Fibroblast of skin of right quadriceps (primary cell): Measurements from ENCODE around the gene INO80B.
"Not testable (repeated sequence)": the region's sequence is repeated elsewhere in the genome, so short reads cannot be mapped to it uniquely, and the experiment has no call there.

Source experiments
- DNase-seq: peaks from one replicate; pipeline ENCODE4 v3.0.0-alpha.2; 2013

Gene INO80B

DNA sequence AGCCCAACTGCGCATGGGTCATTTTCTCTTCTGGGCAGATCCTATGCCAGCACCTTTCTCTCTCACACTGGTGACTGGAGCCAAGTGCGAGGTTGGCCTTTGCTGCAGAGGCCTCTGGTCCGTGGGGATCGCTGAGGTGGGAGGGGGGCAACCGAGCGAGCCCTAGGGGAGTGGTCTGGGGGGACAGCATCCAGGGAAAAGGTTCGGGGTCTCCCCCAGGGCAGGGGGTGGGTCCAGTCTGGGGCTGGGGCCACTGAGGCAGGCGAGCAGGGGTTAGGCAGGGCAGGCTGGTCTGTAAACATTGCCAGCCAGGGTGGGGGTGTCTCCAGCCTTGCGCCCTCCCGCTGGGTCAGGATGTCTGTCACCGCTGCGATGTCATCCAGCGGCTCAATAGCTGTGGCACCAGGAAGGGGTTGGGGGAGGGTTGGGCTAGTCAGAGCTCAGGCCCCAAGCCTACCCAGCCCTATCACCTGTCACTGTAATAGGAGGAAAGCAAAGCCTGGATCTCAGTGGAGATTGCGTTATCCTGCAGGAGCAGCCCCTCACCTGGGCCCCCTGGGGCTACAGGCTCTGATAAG lies 28.6 kb upstream of the INO80B start:
- no peak for DNase-seq

DNA sequence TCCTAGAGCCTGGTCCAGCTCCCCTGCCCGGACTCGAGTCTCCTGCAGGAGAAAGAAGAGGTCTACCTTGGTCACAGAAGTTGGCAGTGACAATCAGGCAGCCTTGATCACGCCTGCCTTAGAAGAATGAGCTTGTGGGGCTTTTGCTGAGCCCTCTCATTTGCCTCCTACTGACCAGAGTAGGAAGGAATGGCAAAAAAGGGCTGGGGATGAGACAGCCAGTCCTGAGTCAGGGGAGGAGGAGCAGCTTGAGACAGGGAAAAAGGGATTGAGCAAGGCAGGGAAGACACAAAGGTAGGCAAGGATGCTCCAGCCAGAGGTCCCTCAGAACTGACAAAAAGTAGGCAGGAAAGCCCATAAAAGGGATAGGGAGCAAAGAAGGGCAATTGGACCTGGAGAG lies 27.3 kb upstream of the INO80B start:
- no peak for DNase-seq

DNA sequence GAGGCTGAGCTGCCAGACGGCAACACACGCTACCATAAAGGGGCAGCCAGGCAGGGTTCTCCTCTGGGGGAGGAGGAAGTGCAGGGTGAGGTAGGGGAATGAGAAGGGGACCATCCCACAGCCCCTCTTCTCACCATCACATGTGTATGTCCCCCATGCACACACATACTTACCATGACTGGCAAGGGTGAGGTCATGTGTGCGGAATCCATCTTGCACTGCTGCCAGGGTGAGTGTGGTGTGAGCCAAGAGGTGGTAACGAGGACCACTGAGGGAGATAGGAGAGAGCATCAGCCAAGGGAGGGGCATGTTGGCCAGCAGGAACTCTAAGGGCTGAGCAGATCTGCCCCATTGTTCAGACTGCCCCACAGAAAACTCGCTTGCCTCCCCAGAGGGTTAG lies 26.2 kb upstream of the INO80B start:
- no peak for DNase-seq

DNA sequence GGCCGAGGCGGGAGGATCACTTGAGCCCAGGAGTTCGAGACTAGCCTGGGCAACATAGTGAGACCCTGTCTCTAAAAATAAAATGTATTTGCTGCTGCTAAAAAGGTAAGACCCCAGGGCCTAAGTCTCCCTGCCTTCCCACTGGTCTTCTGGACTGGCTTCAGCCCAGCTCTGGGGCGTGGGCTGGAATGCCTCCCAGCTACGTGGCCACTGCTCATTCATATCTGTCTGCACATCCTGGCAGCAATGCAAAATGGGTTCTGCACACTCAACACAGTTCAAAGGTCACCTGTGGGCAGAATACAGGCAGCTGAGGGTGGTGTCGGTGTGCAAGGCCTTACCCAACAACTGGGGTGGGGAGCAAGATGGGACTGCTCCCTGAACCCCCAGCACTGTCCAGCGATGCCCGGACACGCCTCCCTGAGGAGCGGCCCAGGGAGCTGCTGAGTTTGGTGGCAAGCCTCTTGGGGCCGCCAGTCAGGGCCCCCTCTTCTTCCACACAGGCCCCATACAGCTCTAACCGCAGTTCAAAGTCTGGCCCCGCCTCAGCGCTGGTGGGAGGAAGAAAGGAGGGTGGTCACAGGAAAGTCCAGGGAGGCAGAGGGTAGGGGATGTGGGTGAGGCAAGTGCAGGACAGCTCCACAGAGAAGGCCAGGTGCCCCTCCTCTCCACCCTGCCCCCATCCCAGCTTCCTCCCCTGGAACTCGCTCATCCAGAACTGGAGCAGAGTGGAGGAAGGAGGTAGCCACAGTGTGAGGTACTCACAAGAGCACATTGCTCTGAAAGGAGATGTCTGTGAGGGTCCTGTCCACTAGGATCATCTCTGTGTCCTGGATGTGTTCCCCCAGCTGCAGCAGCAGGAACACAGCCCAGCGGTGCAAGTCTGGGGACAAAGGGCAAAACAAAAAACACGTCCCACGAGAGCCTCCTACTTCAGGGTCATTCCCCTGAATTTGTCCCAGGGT lies 25.1 kb upstream of the INO80B start:
- no peak for DNase-seq

DNA sequence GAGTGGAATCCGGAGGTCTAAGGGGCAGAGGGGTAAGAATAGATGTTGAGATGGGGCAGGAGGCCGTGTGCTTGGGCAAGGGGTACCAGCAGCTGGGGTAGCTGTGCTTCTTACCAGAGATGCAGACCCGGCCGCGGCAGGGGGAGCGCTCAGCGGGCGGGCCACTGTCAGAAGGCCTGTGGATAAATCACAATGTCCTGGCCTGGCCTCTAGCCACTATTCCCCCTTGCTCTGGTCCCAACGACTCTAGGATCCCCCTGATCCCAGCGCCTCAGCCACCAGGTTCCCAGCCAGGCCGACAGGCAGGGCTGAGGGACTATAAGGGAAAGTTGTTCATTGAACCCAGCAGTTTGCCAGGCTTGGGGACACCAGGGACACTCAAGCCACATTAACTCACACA lies 24.4 kb upstream of the INO80B start:
- DNase-seq, result no peak

DNA sequence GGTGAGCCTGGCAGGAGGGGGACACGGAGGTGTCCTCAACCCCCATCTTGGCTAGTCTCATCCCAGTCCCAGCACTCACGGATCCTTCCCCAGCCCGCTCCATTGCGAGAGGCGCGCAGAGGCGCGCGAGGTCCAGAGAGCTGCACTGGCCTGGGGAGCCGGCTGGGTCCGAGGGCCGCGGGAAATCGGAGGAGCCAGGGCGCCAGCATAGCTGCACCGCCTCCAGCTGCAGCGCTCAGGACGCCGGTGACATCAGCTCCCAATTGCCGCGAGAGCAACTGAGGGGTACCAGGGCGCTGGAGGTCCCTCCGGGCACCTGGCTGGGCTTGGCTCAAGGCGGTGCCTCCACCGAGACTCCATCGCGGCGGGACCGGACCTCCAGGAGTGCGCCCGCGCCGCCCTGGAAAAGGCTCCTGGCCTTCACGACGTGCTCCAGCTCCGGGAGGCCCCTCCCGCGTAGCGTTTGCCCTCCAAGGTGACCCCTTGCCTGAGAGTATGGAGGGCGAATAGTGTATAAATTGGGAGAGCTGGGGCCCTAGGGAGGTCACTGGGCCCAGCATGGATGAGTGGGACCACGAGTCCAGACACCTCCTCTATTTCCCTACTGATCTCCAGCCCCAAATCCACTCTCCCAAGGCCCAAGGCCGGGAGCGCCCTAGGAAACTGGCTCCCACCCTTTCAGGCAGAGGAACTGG lies 18.6 kb upstream of the INO80B start:
- no peak for DNase-seq

DNA sequence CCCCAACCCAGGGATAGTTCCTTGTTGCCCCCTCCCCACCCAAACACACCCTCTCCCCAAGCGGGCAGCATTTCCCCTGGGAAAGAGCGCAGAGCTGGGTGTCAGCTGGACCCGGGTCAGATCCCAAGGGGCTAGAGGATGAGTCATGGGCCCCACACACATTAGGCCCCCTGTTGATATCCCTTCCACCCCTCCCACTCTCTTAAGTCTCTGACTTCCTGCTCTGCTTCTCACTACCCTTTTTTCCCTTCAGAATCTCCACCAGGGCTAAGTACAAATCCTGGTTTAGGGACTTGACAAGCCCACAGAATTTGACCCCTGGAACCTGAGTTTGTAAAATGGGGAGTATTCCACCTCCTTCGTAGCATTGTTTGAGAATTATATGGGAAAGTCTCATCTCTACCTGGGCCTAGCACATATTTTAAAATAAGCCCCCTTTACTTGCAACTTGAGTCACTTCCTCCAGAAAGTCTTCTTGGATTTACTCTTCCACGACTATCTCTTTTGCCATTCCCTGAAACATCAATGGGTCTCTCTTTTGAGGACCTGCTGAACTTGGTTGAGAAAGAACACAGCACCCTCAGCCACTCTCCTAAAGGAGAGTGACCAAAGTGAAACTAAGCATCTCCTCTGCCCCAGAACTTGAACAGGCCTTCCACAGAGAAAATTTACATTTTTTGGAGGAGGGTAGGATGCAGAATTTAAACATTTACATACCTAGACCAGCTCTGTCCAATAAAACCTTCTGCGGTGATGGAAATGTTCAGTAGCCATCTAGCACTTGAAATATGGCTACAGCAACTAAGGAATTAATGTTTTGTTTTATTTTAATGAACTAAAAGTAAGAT lies 17.8 kb upstream of the INO80B start:
- DNase-seq, result no peak

DNA sequence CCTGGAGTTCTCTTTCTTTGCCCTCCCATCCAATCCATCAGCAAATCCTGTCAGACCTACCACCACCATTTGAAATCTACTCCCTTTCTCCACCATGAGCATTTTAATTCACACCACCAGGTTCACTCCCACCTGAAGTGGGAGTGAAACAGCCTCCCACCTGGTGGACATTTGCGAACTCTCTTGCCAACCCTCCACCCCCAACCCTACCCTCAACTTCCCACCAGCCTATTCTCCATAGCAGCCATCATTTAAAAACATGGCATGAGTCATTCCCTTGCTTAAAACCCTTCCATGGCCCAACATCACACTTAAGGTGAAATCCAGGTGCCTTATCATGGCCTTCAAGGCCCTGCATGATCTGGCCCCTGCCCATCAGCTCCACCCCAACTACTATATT lies 16.6 kb upstream of the INO80B start:
- DNase-seq, result no peak

DNA sequence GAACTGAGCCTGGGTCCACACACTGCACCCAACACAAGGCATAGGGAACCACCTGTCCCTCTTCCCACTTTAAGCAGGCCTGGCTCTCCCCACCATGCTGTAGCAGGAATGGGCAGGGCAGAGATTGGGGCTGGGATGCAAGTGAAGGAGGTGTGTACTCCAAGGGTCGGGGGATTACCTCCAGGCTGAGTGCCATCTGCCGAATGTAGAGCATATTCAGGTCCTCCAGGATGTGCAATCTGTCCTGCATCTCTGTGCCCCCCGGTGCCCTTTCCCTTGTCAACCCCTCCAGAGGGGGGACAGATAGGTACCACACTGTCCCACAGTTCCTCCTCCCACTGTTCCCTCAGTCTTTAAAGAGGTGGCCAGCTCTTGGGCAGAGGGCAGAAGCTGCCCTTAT lies 15.5 kb upstream of the INO80B start:
- no peak for DNase-seq

DNA sequence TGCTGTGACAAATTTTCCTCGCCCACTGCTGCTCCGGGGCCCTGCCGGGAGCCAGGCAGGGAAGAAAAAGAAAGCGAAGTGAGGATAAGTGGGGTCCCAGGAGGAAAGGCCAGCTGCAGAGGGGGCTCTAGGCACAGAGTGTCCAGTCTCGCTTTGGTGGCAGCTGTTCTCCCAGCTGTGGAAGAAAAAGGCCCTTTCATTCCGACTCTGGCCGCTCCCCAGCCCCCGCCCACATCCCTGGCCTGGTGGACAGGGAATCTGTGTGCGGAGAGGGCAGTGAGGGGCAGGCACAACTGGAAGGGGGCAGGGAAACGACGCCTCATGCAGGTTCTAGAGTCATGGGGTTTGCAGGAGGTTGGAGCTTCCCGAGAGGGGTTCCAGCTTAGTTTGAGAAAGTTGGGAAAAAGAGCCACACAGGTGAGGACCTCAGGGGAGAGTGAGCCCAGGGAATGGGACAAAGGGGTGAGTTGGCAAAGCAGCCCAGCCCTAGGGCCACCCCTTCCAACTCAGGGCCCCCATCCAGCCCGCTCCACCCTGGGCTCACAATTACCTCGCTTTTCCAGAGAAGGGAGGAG lies 15.0 kb upstream of the INO80B start:
- DNase-seq, result no peak

DNA sequence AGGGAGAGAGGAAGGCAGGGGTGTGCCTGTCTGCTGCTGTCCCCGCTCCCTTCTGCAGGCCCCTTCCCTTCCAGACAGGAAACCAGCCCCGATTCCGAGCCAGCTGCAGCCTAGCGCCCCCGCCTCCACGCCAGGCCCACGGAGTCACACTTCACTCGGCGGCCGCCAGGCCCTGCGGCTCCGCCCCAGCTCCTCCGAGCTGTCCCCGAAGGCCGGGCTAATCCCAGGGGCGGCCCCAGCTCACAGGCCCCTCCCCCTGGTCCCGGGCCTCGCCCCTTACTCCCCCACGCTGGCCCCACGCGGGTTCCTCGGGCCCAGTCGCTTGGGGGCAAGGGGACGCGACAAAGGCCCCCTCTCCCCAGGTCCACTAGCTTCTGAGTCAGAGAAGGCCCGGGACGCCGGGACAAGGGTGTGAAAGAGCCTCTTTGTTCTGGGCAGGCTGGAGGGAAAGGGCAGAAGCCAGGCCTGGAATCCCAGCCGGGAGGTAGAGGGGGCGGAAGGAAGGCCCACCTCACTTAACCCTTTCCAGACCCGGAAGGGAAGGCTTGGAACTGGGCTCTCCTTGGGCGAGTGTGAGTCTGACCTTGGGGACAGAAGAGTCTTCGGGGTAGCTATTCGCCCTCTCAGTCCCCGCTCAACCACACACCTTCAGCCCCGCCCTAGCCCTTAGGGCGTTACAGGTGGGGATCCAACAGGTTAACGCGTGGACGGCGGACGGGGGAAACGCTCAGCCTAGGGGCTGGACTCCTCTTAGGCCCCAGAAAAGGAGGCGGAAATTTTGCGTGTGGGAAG lies 14.3 kb upstream of the INO80B start:
- DNase-seq, result peak; percentile 83

DNA sequence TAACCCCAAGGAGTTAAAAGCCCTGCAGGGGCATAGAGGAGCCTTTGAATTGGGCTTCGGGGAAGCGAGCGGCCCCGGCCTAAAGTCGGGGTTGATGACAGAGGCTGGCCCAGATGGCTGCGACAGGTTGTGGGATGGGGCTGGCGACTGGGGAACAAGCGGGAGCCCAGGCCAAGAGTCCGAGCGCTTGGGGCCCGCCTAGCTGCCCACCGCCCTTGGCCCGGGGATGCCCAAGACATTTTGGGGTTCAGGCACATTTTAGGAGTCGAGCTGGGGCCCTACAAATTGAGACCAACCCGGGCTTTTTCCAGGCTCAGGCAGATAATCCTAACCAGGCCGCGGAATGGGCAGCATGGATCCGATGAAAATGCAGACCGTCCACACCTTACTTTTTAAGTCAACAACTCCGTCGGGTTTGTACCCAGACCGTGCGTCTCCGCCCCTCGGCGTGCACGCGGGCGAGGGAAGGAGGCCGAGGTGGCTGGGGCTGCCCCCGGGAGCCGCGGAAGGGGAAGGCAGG lies 13.7 kb upstream of the INO80B start:
- DNase-seq, result no peak

DNA sequence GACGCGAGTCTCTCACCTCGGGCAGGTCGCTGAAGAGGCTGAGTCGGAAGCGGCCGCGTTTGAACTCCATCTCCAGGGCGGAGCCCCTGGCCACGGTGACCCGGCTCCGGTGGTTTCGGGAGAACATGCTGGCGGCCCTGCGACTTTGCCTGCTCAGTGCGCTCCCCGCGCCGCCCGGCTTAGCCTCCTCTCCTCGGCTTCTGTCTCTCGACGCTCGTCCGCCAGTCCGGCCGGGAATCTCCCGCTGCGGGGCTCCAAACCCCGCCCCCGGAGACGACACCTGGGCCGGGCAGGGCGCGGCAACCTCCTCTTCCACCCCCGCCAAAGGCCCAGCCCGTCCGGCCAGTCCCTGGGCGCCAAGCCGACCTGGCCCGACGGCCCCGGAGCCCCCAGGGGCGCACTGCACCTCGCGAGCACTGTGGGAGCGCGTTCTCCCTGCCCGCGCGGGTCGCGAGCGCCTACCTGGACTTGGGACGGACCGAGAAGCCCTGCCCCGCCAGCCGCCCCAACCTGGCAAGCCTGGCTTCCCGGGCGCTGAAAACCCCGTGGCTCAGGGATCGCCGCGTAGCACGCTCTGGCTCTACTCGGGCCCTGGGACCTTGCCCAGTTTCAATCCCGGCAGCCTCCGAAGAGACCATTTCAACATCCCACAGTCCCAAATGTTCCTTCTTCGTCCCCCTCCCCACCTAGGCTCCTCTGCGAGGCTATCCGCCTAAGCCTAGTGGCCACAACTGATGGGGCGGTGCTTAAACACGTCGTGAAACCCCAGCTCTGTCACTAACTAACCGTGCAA lies 13.0 kb upstream of the INO80B start, which contains the start of gene RTKN:
Gene RTKN, minus strand, starts transcription at position 248 of the 793 bp plus-strand sequence. Its CDS starts 121 bp downstream, at position 127.
- DNase-seq, result no peak

DNA sequence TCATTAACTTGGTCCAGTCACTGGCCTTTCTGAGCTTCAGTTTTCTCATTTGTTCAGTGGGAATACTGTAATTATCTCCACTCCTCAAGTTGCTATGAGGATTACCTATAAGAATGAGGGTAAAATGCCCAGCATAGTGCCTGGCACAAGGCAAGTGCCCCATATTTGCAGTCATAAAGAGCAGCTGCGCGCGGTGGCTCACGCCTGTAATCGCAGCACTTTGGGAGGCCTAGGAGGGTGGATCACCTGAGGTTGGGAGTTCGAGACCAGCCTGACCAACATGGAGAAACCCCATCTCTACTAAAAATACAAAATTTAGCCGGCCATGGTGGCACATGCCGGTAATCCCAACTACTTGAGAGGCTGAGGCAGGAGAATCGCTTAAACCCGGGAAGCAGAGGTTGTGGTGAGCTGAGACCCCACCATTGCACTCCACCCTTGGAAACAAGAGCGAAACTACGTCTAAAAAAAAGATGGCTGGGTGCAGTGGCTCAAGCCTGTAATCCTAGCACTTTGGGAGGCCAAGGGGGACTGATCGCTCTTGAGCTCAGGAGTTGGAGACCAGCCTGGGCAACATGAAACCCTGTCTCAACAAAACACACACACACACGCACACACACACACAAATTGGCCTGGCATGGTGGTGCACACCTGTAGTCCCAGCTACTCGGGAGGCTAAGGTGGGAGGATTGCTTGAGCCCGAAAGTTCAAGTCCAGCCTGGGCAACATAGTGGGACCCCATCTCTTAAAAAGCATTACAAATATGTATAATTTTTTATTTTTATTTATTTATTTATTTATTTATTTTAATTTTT lies 12.2 kb upstream of the INO80B start:
- DNase-seq, result not testable (repeated sequence)

DNA sequence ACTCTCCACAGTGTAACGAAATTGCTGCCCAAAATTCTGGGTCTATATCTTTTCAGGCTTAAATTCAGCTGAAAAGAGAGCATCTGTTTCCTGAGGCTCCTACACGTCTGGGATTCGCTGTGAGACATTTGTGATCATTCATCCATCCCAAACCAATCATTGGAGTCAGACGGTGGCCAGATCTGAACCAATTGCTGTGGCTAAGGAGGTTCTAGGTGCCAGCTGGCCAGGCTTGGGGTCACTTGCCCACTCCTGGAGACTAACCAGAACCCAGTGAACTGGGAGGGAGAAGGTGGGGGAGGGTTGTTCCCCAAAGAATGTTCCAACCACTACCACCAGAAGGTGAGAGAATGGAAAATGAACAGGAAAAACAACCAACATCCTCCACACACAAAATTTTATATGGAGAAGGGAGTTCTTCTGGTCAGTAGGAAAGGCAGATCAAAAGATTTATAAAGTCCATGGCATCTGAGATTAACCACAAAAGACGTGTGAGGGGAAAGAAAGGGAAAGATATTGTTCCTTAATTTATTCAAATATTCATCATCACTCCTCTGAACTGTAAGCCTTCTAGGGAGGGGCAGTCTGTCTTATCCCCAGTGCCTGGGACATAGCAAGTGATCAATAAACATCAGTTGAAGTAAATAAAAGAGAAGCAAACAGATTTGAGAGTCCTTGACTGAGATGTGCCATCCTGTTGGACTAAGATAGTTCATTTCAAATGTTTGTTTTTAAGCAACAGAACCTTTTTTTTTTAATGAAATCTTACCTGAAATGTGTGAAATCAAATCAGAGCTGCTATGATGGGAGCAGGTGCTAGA lies 10.2 kb upstream of the INO80B start:
- DNase-seq, result no peak

DNA sequence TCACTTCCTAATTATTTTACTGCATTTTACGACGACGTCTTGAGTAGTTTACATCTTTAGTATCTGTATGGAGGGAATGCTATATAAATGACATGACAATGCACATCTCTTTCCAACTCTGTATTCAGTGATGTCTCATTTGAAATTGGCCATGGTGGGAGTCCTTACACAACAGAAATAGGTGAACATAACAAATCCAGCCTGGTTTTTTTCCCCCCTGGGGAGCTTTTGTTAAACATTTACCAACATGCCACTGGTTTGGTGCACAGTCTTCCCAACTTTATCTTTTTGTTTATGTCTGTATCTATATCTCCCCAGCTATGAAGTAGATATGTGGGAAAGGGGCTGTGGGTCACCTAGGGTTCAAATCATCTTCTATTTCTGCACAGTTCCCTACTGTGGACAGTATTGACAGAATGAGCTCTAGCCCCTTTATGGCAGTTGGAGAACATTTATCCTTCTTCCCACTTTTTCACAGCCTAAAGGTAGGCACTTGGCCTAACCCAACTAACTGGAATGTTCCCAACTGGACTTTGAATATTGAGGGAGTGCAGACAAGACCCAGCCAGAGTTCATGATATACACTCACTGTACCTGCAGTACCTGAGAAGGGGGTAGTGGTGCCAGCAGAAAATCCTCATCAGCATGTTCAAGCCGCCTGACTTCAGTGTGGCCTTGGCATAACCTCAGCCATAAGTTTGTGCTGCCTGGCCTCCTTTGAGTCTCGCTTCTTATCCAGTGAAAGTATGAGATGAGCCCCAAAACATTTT lies 7.5 kb upstream of the INO80B start:
- no peak for DNase-seq

DNA sequence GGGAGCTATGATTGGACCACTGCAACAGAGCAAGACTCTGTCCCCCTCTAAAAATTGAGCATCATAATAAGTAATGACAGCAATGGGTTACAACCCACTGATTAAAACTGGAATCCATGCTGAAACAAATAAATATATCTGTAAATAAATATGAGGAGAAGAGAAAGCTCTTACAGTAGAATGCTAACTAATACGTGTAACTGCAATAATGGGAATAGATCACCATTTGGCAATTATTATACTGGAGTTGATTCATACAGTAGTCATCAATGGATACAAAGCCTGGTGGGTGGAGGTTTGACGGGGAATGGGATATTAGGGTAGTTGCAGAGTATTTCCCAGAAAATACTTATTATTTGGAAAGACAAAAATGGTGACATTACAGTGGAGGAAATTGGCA lies 6.1 kb upstream of the INO80B start:
- no peak for DNase-seq
